Activated CD8-positive, alpha-beta T cell treated with anti-CD3 and anti-CD28 coated beads for 36 hours (primary cell): ENCODE measurements around the gene ELOVL6. TPM values are rescaled to one million over a fixed set of nuclear protein-coding genes. Genes with fewer than 3 reads are reported as not detected.
"Not testable (repeated sequence)": the region's sequence is repeated elsewhere in the genome, so short reads cannot be mapped to it uniquely, and the experiment has no call there.

Experiments
- ATAC-seq: fragments of 200-7000 bp; cut with Tn5 transposase; one replicate; pipeline ENCODE4 v1.10.0; 2021; ENCODE audit warnings: mild to moderate bottlenecking, moderate library complexity
- CTCF ChIA-PET: fragments of 350-600 bp; sonication (Branson Sonifier 250); formaldehyde crosslinking; loops from one replicate; lab custom pipeline; 2021; ENCODE audit warnings: antibody characterized with exemption; lab: Charles Lee
- POLR2A ChIA-PET: fragments of 350-600 bp; sonication (Branson Sonifier 250); formaldehyde crosslinking; loops from one replicate; lab custom pipeline; 2021; ENCODE audit warnings: antibody characterized with exemption; lab: Charles Lee
- DNase-seq: peaks from one replicate; pipeline ENCODE4 v3.0.0-alpha.2; 2020
- H3K27ac Mint-ChIP-seq: one replicate; pipeline ENCODE4 v1.8.0; 2021; ENCODE audit warnings: mild to moderate bottlenecking, mixed read lengths
- H3K27me3 Mint-ChIP-seq: one replicate; pipeline ENCODE4 v1.8.0; 2021; ENCODE audit warnings: mixed read lengths
- H3K36me3 Mint-ChIP-seq: one replicate; pipeline ENCODE4 v1.8.0; 2021; ENCODE audit warnings: low read depth, mixed read lengths
- H3K4me1 Mint-ChIP-seq: one replicate; pipeline ENCODE4 v1.8.0; 2021; ENCODE audit warnings: low read depth, mixed read lengths
- H3K4me3 Mint-ChIP-seq: one replicate; pipeline ENCODE4 v1.8.0; 2021; ENCODE audit warnings: mild to moderate bottlenecking, moderate library complexity, mixed read lengths
- H3K9me3 Mint-ChIP-seq: one replicate; pipeline ENCODE4 v1.8.0; 2021; ENCODE audit warnings: mixed read lengths
- intact Hi-C: fragments of 100-400 bp; cut with micrococcal nuclease; formaldehyde crosslinking; loops from one replicate; pipeline ENCODE4 v1.10.0; 2022
- total RNA-seq, 2 experiments: library from RNA; stranded (reverse); gene quantifications; one replicate each; pipeline ENCODE4 v1.2.3, GENCODE V29; 2021
- TF ChIP-seq, protein P1 (sequence below): fragments of 200-600 bp; IDR thresholded peaks from one replicate; pipeline ENCODE4 v1.8.0; 2022; ENCODE audit warnings: antibody characterized with exemption, mild to moderate bottlenecking

The ELOVL6 gene
- total RNA-seq, 2 experiments from 2014 or later: 4.7 to 7.7 TPM

DNA sequence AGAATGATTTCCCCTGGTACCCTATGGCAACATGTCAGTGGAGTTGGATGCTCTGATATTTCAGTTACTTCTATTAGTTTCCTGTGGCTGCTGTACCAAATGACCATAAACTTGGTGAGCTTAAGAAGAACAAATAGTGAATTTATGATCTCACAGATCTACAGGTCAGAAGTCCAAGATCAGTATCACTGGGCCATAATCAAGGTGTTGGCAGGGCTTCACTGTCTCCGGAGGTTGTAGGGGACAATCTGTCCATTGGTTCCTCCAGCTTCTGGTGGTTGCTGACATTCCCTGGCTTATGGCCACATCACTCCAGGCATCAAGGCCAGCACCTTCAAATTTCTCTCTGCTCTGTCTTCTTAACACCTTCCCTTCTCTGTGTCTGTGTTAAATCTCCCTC lies 37.9 kb upstream of the ELOVL6 start:
- ChIA-PET CTCF (no interaction called here), POLR2A (no interaction called here)
- Mint-ChIP-seq H3K9me3 (no peaks in the 10 kb centered on the region), H3K36me3 (no peaks in the 10 kb centered on the region), H3K4me1 (no peaks in the 10 kb centered on the region), H3K27ac (no peak overlapping the region), H3K27me3 (peaks cover 5% of the 10 kb centered on the region), H3K4me3 (no peak overlapping the region)
- DNase-seq (no peak), ATAC-seq (no peak)
- intact Hi-C loops: no loop called here
- TF ChIP-seq, protein P1, sequence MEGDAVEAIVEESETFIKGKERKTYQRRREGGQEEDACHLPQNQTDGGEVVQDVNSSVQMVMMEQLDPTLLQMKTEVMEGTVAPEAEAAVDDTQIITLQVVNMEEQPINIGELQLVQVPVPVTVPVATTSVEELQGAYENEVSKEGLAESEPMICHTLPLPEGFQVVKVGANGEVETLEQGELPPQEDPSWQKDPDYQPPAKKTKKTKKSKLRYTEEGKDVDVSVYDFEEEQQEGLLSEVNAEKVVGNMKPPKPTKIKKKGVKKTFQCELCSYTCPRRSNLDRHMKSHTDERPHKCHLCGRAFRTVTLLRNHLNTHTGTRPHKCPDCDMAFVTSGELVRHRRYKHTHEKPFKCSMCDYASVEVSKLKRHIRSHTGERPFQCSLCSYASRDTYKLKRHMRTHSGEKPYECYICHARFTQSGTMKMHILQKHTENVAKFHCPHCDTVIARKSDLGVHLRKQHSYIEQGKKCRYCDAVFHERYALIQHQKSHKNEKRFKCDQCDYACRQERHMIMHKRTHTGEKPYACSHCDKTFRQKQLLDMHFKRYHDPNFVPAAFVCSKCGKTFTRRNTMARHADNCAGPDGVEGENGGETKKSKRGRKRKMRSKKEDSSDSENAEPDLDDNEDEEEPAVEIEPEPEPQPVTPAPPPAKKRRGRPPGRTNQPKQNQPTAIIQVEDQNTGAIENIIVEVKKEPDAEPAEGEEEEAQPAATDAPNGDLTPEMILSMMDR: no peak

DNA sequence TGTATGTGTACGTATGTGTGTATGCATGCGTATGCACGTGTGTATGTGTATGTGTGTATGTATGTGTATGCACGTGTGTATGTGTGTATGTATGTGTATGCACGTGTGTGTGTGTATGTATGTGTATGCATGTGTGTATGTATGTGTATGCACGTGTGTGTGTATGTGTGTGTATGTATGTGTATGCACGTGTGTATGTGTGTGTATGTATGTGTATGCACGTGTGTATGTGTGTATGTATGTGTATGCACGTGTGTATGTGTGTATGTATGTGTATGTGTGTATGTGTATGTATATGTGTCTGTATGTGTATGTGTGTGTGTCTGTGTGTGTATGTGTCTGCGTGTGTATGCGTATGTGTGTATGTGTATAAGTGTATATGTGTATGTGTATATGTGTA lies 35.2 kb upstream of the ELOVL6 start:
- POLR2A ChIA-PET, H3K4me1 Mint-ChIP-seq, intact Hi-C loops, DNase-seq, H3K36me3 Mint-ChIP-seq, H3K4me3 Mint-ChIP-seq, H3K27ac Mint-ChIP-seq, CTCF ChIA-PET, H3K9me3 Mint-ChIP-seq, H3K27me3 Mint-ChIP-seq, ATAC-seq: not testable (repeated sequence)

GRCh38 chr4:110231869-110232268 lies 33.5 kb upstream of the ELOVL6 start:
- H3K4me1 Mint-ChIP-seq: no peaks in the 10 kb centered on the region
- ChIA-PET POLR2A (interaction anchor here (0.6 kb wide), 1 partner anchor 134 kb away, joined by 3 read pairs; no protein-coding TSS in a partner anchor), CTCF (no interaction called here)
- no peak overlapping the region for H3K4me3 Mint-ChIP-seq
- H3K9me3 Mint-ChIP-seq: no peaks in the 10 kb centered on the region
- H3K27me3 Mint-ChIP-seq: peaks cover 1% of the 10 kb centered on the region
- TF ChIP-seq, protein P1: no peak
- ATAC-seq (no peak), DNase-seq (no peak)
- no peaks in the 10 kb centered on the region for H3K36me3 Mint-ChIP-seq
- intact Hi-C loops: no loop called here
- no peak overlapping the region for H3K27ac Mint-ChIP-seq

GRCh38 chr4:110229266-110229665 lies 30.9 kb upstream of the ELOVL6 start:
- Mint-ChIP-seq H3K27me3 (no peaks in the 10 kb centered on the region), H3K27ac (no peak overlapping the region), H3K4me3 (no peak overlapping the region), H3K9me3 (no peaks in the 10 kb centered on the region), H3K4me1 (no peaks in the 10 kb centered on the region), H3K36me3 (no peaks in the 10 kb centered on the region)
- CTCF ChIA-PET: no interaction called here
- ATAC-seq: no peak
- POLR2A ChIA-PET: no interaction called here
- intact Hi-C loops: no loop called here
- TF ChIP-seq, protein P1: no peak
- DNase-seq: no peak

DNA sequence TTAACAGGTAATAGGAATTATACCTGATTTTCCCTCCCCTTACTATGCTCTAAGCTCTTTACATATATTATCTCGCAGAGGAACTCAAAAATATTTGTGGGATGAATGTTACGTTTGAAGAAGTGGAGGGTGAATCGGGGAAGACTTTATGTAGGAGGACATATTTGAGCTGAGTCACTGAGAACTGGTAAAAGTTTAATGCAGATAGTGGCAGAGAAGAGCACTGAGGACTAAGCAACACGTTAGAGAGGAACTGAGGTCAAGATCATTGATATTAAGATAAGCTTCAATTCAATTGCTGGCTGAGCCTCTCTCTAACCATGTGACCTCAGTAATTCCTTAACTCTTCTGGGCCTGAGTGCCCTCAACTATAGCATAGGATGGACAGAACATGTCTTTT lies 26.4 kb upstream of the ELOVL6 start:
- POLR2A ChIA-PET: no interaction called here

More for the DNA sequence above, 26.4 kb upstream of the ELOVL6 start:
- no peak overlapping the region for H3K4me3 Mint-ChIP-seq
- no peaks in the 10 kb centered on the region for H3K36me3 Mint-ChIP-seq
- H3K9me3 Mint-ChIP-seq: no peaks in the 10 kb centered on the region
- no peak for DNase-seq
- ATAC-seq: no peak
- no peaks in the 10 kb centered on the region for H3K4me1 Mint-ChIP-seq
- CTCF ChIA-PET: interaction anchor here (0.8 to 1.1 kb wide), 4 partner anchors 19 to 219 kb away, joined by 3 read pairs; no protein-coding TSS in a partner anchor
- no peaks in the 10 kb centered on the region for H3K27me3 Mint-ChIP-seq
- no peak overlapping the region for H3K27ac Mint-ChIP-seq
- intact Hi-C loops: no loop called here
- TF ChIP-seq, protein P1: no peak
